Progenitor cell of endocrine pancreas (in vitro differentiated cells): ENCODE measurements around the gene CFAP74. TPM values are rescaled to one million over a fixed set of nuclear protein-coding genes. Genes with fewer than 3 reads are reported as not detected.

Experiments
- DNase-seq: peaks from one replicate; pipeline ENCODE4 v3.0.0; 2021; ENCODE audit warnings: low spot score; ENCODE audit not compliant: unreplicated experiment
- H3K27ac Mint-ChIP-seq: 2 replicates; pipeline ENCODE4 v1.8.0; 2021; ENCODE audit warnings: mild to moderate bottlenecking, moderate library complexity, mixed read lengths
- H3K27me3 Mint-ChIP-seq: 2 replicates; pipeline ENCODE4 v1.8.0; 2021; ENCODE audit warnings: mixed read lengths
- H3K36me3 Mint-ChIP-seq: 2 replicates; pipeline ENCODE4 v1.8.0; 2022; ENCODE audit warnings: mixed read lengths; ENCODE audit not compliant: insufficient read depth
- H3K4me1 Mint-ChIP-seq: 2 replicates; pipeline ENCODE4 v1.8.0; 2021; ENCODE audit warnings: low read depth, mixed read lengths
- H3K4me3 Mint-ChIP-seq: 2 replicates; pipeline ENCODE4 v1.8.0; 2021; ENCODE audit warnings: low read depth, mild to moderate bottlenecking, moderate library complexity, mixed read lengths
- H3K9me3 Mint-ChIP-seq: 2 replicates; pipeline ENCODE4 v1.8.0; 2021; ENCODE audit warnings: low read depth, mixed read lengths
- CTCF ChIP-seq: fragments of 200-600 bp; sonication (generic); IDR thresholded peaks from one replicate; pipeline ENCODE4 v1.5.0; 2021; ENCODE audit warnings: antibody characterized with exemption, mild to moderate bottlenecking; ENCODE audit not compliant: unreplicated experiment
- total RNA-seq: library from RNA; stranded (reverse); gene quantifications from 2 replicates; pipeline ENCODE4 v1.2.1, GENCODE V29; 2021

The CFAP74 gene
- total RNA-seq, 1 donor from 2014 or later: 0.93 TPM

DNA sequence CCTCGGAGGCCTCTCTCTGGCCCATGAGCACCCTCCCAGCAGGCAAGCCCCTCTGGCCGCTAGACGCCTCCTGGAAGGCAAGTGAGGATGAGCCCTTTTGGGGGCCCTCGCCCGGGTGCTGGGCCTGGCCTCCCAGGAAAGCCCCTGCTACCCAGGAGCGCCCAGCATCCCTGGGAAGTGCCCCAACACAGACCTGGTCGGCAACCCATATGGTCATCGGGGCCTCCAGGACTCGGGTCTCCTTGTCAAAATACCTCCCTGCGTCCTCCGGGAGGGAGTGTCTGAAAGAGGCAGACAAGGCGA, 63.5 kb downstream of the CFAP74 start:
- Mint-ChIP-seq H3K36me3 (no peaks in the 10 kb centered on the region), H3K9me3 (peaks cover 3% of the 10 kb centered on the region), H3K4me3 (no peak overlapping the region), H3K4me1 (peaks cover 2% of the 10 kb centered on the region), H3K27me3 (peaks cover 9% of the 10 kb centered on the region), H3K27ac (no peak overlapping the region)
- no peak for DNase-seq
- no peak for TF ChIP-seq CTCF

- Mint-ChIP-seq H3K36me3 (no peaks in the 10 kb centered on the region), H3K27ac (no peak overlapping the region), H3K4me1 (peaks cover 2% of the 10 kb centered on the region), H3K9me3 (peaks cover 3% of the 10 kb centered on the region), H3K4me3 (no peak overlapping the region), H3K27me3 (peaks cover 9% of the 10 kb centered on the region)
- no peak for TF ChIP-seq CTCF
- no peak for DNase-seq
Observed at GRCh38 chr1:1939296-1940122, 64.1 kb downstream of the CFAP74 start.

DNA sequence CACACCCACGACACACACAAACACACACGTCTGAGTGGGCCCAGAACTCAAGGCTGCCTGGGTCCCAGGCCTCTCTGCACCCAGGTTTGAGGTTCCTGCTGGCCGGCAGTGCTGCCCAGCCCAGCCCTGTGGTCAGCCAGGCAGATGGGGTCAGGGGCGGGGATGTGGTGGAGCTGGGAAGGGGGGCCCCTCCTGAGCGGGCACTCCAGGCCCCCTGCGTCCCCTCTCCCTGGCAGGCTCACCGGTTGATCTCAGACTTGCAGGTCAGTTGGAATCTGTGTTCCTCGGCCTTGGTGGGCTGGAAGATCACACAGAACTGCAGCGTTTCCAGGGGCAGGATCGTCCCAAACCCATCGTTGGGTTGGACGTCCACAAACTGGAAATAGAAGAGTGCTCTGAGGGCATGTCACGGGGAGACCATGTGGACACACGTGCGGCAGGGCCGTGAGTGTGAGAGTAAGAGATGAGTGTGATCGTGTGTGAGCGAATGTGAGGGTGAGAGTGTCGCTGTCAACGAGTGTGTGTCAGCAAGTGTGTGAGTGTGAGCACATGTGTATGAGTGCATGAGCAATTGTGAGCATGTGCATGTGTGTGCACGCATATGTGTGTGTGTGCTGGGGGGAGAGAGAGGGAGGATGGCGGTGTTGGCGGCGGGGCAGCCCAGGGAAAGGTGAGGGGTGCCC, 64.8 kb downstream of the CFAP74 start:
- no peaks in the 10 kb centered on the region for H3K4me1 Mint-ChIP-seq
- no peak overlapping the region for H3K4me3 Mint-ChIP-seq
- H3K27me3 Mint-ChIP-seq: peaks cover 9% of the 10 kb centered on the region
- H3K36me3 Mint-ChIP-seq: no peaks in the 10 kb centered on the region
- no peak overlapping the region for H3K27ac Mint-ChIP-seq
- no peak for DNase-seq
- peaks cover 8% of the 10 kb centered on the region for H3K9me3 Mint-ChIP-seq
- TF ChIP-seq CTCF: no peak

GRCh38 chr1:1938276-1938573, 65.4 kb downstream of the CFAP74 start:
- H3K36me3 Mint-ChIP-seq: no peaks in the 10 kb centered on the region
- no peak for TF ChIP-seq CTCF
- H3K27ac Mint-ChIP-seq: no peak overlapping the region
- H3K27me3 Mint-ChIP-seq: peaks cover 9% of the 10 kb centered on the region
- H3K9me3 Mint-ChIP-seq: peaks cover 8% of the 10 kb centered on the region
- H3K4me1 Mint-ChIP-seq: no peaks in the 10 kb centered on the region
- DNase-seq: no peak
- H3K4me3 Mint-ChIP-seq: no peak overlapping the region

- no peak overlapping the region for H3K4me3 Mint-ChIP-seq
- H3K4me1 Mint-ChIP-seq: no peaks in the 10 kb centered on the region
- H3K27me3 Mint-ChIP-seq: peaks cover 9% of the 10 kb centered on the region
- no peak overlapping the region for H3K27ac Mint-ChIP-seq
- no peak for DNase-seq
- TF ChIP-seq CTCF: no peak
- peaks cover 8% of the 10 kb centered on the region for H3K9me3 Mint-ChIP-seq
- H3K36me3 Mint-ChIP-seq: no peaks in the 10 kb centered on the region
Observed at GRCh38 chr1:1937549-1938275, 65.9 kb downstream of the CFAP74 start.
